Large intestine (tissue), 3 donors: ENCODE results near the gene CCDC6. TPM values are rescaled to one million over a fixed set of nuclear protein-coding genes. Genes with fewer than 3 reads are reported as not detected.
"Not testable (repeated sequence)": the region's sequence is repeated elsewhere in the genome, so short reads cannot be mapped to it uniquely, and the experiment has no call there.

Source experiments
- DNase-seq, 2 donors: peaks; one replicate each; pipeline versions ENCODE4 v3.0.0 to v3.0.0-alpha.2; 2013
- H3K27ac ChIP-seq: one replicate; pipeline ENCODE4 v1.5.1; 2013; ENCODE audit warnings: low read length
- H3K27me3 ChIP-seq: 2 replicates; pipeline ENCODE4 v1.6.1; 2013; ENCODE audit warnings: low read length; ENCODE audit not compliant: control insufficient read depth, insufficient read depth
- H3K36me3 ChIP-seq: 2 replicates; pipeline ENCODE4 v1.6.1; 2013; ENCODE audit warnings: low read length; ENCODE audit not compliant: control insufficient read depth, insufficient read depth
- H3K4me1 ChIP-seq: one replicate; pipeline ENCODE4 v1.6.1; 2013; ENCODE audit warnings: low read length; ENCODE audit not compliant: control insufficient read depth, insufficient read depth
- H3K4me3 ChIP-seq: one replicate; pipeline ENCODE4 v1.5.1; 2013; ENCODE audit warnings: low read length
- H3K9me3 ChIP-seq: one replicate; pipeline ENCODE4 v1.6.1; 2013; ENCODE audit warnings: mild to moderate bottlenecking, low read depth, low read length, moderate library complexity; ENCODE audit not compliant: control insufficient read depth
- WGBS: methylation state at CpG from one replicate; pipeline ENCODE4 v1.1.5; 2013; ENCODE audit warnings: low lambda C conversion rate; ENCODE audit not compliant: insufficient coverage; 5-methylcytosine and 5-hydroxymethylcytosine counted together
- polyA plus RNA-seq: library from polyadenylated mRNA; unstranded; fragments of 120-200 nt; gene quantifications from one replicate; pipeline ENCODE4 v1.2.1, GENCODE V29; 2013

Gene CCDC6
- polyA plus RNA-seq, 1 donor: 41.2 TPM

DNA sequence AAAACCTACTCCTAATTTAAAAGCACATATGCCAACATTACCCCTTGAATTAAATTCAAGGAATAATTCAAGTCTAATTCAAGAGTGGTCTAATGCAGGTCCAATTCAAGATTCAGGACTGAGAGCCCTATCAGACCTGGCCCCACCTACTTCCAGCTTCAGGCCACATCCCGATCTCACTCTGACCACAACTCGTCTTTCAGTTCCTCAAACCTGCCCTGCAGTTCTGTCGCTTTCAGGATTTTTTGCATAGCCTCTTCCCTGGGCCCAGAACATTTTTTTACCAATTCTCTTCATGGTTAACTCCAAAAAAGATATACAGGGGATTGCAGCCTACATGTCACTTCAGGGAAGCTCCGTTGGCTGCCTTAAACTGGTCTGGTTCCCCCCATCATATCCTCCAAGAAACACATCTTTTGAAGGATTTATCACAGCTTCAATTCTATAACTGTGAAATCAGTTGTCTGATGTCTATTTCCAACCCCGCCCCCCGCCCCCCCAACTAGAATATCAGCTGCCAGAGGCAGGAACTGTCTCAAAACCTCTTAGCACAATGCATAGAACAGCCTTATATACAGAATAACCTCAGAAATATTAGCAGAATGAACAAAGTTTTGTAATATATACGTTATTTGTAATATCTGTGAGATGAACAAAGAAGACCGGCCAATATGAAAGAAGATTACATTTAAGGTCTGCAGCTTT, 20.8 kb downstream of the CCDC6 start:
- Histone ChIP-seq H3K27me3 (no peaks in the 10 kb centered on the region), H3K4me3 (no peak overlapping the region), H3K36me3 (peaks cover 12% of the 10 kb centered on the region), H3K9me3 (no peaks in the 10 kb centered on the region), H3K4me1 (no peaks in the 10 kb centered on the region), H3K27ac (no peak overlapping the region)
- DNase-seq: no peak
- WGBS: 80% methylated on average over 2 of the region's 8 CpGs

DNA sequence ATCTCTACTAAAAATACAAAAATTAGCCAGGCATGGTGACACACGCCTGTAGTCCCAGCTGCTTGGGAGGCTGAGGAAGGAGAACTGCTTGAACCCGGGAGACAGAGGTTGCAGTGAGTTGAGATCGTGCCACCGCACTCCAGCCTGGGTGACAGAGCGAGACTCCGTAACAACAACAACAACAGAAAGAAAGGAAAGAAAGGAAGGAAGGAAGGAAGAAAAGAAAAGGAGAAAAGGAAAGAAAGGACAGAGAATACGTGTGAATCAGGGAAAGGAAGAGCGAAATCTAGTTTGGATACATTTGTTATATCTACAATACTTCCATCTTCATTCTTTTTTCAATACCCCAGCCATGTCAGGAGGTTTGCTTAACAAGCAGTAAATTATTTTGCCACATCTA, 21.5 kb downstream of the CCDC6 start:
- not testable (repeated sequence) for H3K4me3 ChIP-seq, H3K36me3 ChIP-seq, H3K4me1 ChIP-seq, H3K9me3 ChIP-seq, H3K27ac ChIP-seq, H3K27me3 ChIP-seq, DNase-seq
- WGBS: 100% methylated on average over 6 of the region's 8 CpGs

- Histone ChIP-seq H3K4me3 (no peak overlapping the region), H3K27me3 (no peaks in the 10 kb centered on the region), H3K4me1 (no peaks in the 10 kb centered on the region), H3K27ac (no peak overlapping the region), H3K36me3 (no peaks in the 10 kb centered on the region), H3K9me3 (no peaks in the 10 kb centered on the region)
- DNase-seq: no peak
- WGBS: 100% methylated on average over 1 of the region's 6 CpGs
These were observed 24.7 kb downstream of the CCDC6 start for GRCh38 chr10:59881640-59882039.

GRCh38 chr10:59880971-59881510, 25.3 kb downstream of the CCDC6 start:
- H3K4me1 ChIP-seq: no peaks in the 10 kb centered on the region
- no peaks in the 10 kb centered on the region for H3K27me3 ChIP-seq
- no peaks in the 10 kb centered on the region for H3K36me3 ChIP-seq
- H3K4me3 ChIP-seq: no peak overlapping the region
- DNase-seq: no peak
- H3K9me3 ChIP-seq: no peaks in the 10 kb centered on the region
- WGBS: no CpG with 5 or more reads among the region's 6 CpGs
- H3K27ac ChIP-seq: no peak overlapping the region

GRCh38 chr10:59880019-59880717, 26.2 kb downstream of the CCDC6 start:
- no peak for DNase-seq
- H3K4me1 ChIP-seq: no peaks in the 10 kb centered on the region
- H3K9me3 ChIP-seq: no peaks in the 10 kb centered on the region
- WGBS: 100% methylated on average over 2 of the region's 6 CpGs
- no peaks in the 10 kb centered on the region for H3K27me3 ChIP-seq
- H3K4me3 ChIP-seq: no peak overlapping the region
- no peaks in the 10 kb centered on the region for H3K36me3 ChIP-seq
- no peak overlapping the region for H3K27ac ChIP-seq

GRCh38 chr10:59879363-59879913, 26.9 kb downstream of the CCDC6 start:
- no peak for DNase-seq
- Histone ChIP-seq H3K27me3 (no peaks in the 10 kb centered on the region), H3K4me1 (no peaks in the 10 kb centered on the region), H3K27ac (no peak overlapping the region), H3K9me3 (no peaks in the 10 kb centered on the region), H3K4me3 (no peak overlapping the region), H3K36me3 (no peaks in the 10 kb centered on the region)
- WGBS: 76% methylated on average over 3 of the region's 4 CpGs

- no peaks in the 10 kb centered on the region for H3K4me1 ChIP-seq
- H3K27ac ChIP-seq: no peak overlapping the region
These were observed 27.4 kb downstream of the CCDC6 start for GRCh38 chr10:59878915-59879314.

DNA sequence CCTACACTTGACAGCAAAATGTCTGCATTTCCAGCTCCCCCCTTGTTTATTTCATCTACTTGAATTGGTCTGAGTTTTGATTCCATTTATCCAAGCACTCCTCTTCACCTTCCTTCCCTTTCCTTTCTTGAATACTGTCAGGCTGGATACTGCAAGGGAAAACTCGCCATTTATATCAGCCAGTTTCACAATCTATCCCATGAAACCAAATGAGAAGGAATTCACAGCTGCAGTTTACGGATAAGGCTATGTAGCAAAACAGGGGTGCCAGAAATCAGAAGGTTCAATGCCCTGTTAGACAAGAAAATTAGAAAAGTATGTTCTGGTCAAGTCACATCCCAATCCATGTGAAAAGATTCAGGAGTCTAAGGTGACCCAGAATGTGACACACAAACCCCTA, 28.1 kb downstream of the CCDC6 start:
- DNase-seq: no peak
- H3K4me1 ChIP-seq: no peaks in the 10 kb centered on the region
- no CpG with 5 or more reads among the region's 2 CpGs for WGBS
- H3K27ac ChIP-seq: no peak overlapping the region
- no peaks in the 10 kb centered on the region for H3K36me3 ChIP-seq
- H3K27me3 ChIP-seq: no peaks in the 10 kb centered on the region
- no peak overlapping the region for H3K4me3 ChIP-seq
- H3K9me3 ChIP-seq: no peaks in the 10 kb centered on the region

More at GRCh38 chr10:59878915-59879314, 27.4 kb downstream of the CCDC6 start:
- Histone ChIP-seq H3K27me3 (no peaks in the 10 kb centered on the region), H3K36me3 (no peaks in the 10 kb centered on the region), H3K9me3 (no peaks in the 10 kb centered on the region), H3K4me3 (no peak overlapping the region)
- no peak for DNase-seq
- no CpG with 5 or more reads among the region's 2 CpGs for WGBS

- no peaks in the 10 kb centered on the region for H3K9me3 ChIP-seq
- WGBS: 93% methylated on average over 5 of the region's 7 CpGs
- H3K4me1 ChIP-seq: peaks cover 4% of the 10 kb centered on the region
- H3K36me3 ChIP-seq: no peaks in the 10 kb centered on the region
- no peaks in the 10 kb centered on the region for H3K27me3 ChIP-seq
- no peak for DNase-seq
- H3K27ac ChIP-seq: no peak overlapping the region
- H3K4me3 ChIP-seq: no peak overlapping the region
These were observed 29.1 kb downstream of the CCDC6 start for GRCh38 chr10:59877191-59877671.

- Histone ChIP-seq H3K27me3 (no peaks in the 10 kb centered on the region), H3K27ac (no peak overlapping the region), H3K9me3 (no peaks in the 10 kb centered on the region), H3K36me3 (no peaks in the 10 kb centered on the region), H3K4me3 (no peak overlapping the region), H3K4me1 (peaks cover 7% of the 10 kb centered on the region)
- WGBS: no CpG with 5 or more reads among the region's 2 CpGs
- DNase-seq: no peak
These were observed 29.7 kb downstream of the CCDC6 start for GRCh38 chr10:59876695-59877094.
